Loucy (cell line): Measurements from ENCODE around the gene PTPRN2.

ENCODE experiments used
- H2AFZ ChIP-seq: fragments of 200-600 bp; sonication (generic); 2 replicates; pipeline ENCODE4 v1.6.0; 2016; ENCODE audit warnings: antibody characterized with exemption, mild to moderate bottlenecking, low read length, moderate library complexity
- H3F3A ChIP-seq: fragments of 200-600 bp; 2 replicates; pipeline ENCODE4 v1.6.0; 2016; ENCODE audit warnings: antibody characterized with exemption, low read depth, mild to moderate bottlenecking
- H3K27me3 ChIP-seq: fragments of 200-600 bp; sonication (generic); 2 replicates; pipeline ENCODE4 v1.6.1; 2014; ENCODE audit warnings: low read length, mild to moderate bottlenecking; ENCODE audit not compliant: insufficient read depth, poor library complexity, severe bottlenecking
- H3K36me3 ChIP-seq: fragments of 200-600 bp; sonication (generic); 2 replicates; pipeline ENCODE4 v1.6.1; 2016; ENCODE audit warnings: low read length; ENCODE audit not compliant: insufficient read depth
- H3K4me1 ChIP-seq: fragments of 200-600 bp; sonication (generic); 2 replicates; pipeline ENCODE4 v1.5.1; 2014; ENCODE audit warnings: low read length, mild to moderate bottlenecking; ENCODE audit not compliant: insufficient read depth, poor library complexity, severe bottlenecking
- H3K4me2 ChIP-seq: fragments of 200-600 bp; sonication (generic); 2 replicates; pipeline ENCODE4 v1.6.0; 2014; ENCODE audit warnings: antibody characterized with exemption, low read length, low read depth, mild to moderate bottlenecking; ENCODE audit not compliant: poor library complexity, severe bottlenecking
- H3K4me3 ChIP-seq: fragments of 200-600 bp; sonication (generic); 2 replicates; pipeline ENCODE4 v1.5.1; 2014; ENCODE audit warnings: low read length, mild to moderate bottlenecking, mixed read lengths; ENCODE audit not compliant: poor library complexity, severe bottlenecking
- H3K79me2 ChIP-seq: fragments of 200-600 bp; sonication (generic); 2 replicates; pipeline ENCODE4 v1.6.1; 2014; ENCODE audit warnings: low read length; ENCODE audit not compliant: insufficient read depth
- H3K9ac ChIP-seq: fragments of 200-600 bp; sonication (generic); 2 replicates; pipeline ENCODE4 v1.6.0; 2014; ENCODE audit warnings: mild to moderate bottlenecking, low read depth, low read length, moderate library complexity; ENCODE audit not compliant: poor library complexity, severe bottlenecking
- H3K9me2 ChIP-seq: fragments of 200-600 bp; sonication (generic); replicated peaks from 2 replicates; pipeline ENCODE4 v1.6.1; 2016; ENCODE audit warnings: low read depth, low read length, mixed read lengths
- H3K9me3 ChIP-seq: fragments of 200-600 bp; sonication (generic); 2 replicates; pipeline ENCODE4 v1.6.1; 2014; ENCODE audit warnings: mild to moderate bottlenecking, antibody characterized with exemption, low read length, low read depth; ENCODE audit not compliant: insufficient read depth
- H4K20me1 ChIP-seq: fragments of 200-600 bp; sonication (generic); 2 replicates; pipeline ENCODE4 v1.6.0; 2014; ENCODE audit warnings: antibody characterized with exemption, low read length, mild to moderate bottlenecking; ENCODE audit not compliant: insufficient read depth, poor library complexity, severe bottlenecking
- EZH2phosphoT487 ChIP-seq: fragments of 200-600 bp; IDR thresholded peaks from 2 replicates; pipeline ENCODE4 v1.6.1; 2018; ENCODE audit warnings: antibody characterized with exemption, mild to moderate bottlenecking, moderate library complexity, borderline replicate concordance
- TF ChIP-seq, protein P1 (sequence below): fragments of 200-600 bp; sonication (generic); conservative IDR thresholded peaks from 2 replicates; pipeline ENCODE4 v1.5.1; 2014; ENCODE audit warnings: mild to moderate bottlenecking, antibody characterized with exemption, low read length

PTPRN2 gene

DNA sequence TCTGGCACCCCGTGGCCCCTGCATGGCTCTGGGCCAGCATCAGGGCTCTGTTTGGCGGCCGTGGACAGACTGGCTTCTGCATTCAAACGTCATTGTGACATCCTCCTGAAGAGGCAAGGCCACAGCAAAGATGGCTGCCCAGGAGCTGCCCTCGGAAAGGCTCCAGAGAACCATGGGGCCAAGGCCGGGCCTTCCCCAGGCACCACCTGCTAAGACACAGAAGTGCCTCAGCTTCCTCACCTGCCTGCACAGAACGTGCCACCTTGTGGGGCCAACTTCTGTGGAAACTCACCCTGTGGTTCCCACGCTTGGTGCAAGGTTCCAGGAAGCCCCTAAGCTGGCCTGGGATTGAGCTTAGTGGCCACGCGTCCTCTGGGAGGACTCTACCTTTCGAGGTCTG lies 396.9 kb downstream of the PTPRN2 start:
- Histone ChIP-seq H3K9me2 (no peaks in the 10 kb centered on the region), H3K9ac (no peak overlapping the region), H3K4me3 (no peak overlapping the region), H3K9me3 (peaks cover 20% of the 10 kb centered on the region; the same call in 1 of the 2 replicates), H4K20me1 (no peaks in the 10 kb centered on the region), H3F3A (no peaks in the 10 kb centered on the region), H3K79me2 (no peaks in the 10 kb centered on the region), H3K4me1 (no peaks in the 10 kb centered on the region), H2AFZ (no peak overlapping the region), H3K27me3 (no peaks in the 10 kb centered on the region), H3K4me2 (no peak overlapping the region), H3K36me3 (no peaks in the 10 kb centered on the region)
- TF ChIP-seq, protein P1, sequence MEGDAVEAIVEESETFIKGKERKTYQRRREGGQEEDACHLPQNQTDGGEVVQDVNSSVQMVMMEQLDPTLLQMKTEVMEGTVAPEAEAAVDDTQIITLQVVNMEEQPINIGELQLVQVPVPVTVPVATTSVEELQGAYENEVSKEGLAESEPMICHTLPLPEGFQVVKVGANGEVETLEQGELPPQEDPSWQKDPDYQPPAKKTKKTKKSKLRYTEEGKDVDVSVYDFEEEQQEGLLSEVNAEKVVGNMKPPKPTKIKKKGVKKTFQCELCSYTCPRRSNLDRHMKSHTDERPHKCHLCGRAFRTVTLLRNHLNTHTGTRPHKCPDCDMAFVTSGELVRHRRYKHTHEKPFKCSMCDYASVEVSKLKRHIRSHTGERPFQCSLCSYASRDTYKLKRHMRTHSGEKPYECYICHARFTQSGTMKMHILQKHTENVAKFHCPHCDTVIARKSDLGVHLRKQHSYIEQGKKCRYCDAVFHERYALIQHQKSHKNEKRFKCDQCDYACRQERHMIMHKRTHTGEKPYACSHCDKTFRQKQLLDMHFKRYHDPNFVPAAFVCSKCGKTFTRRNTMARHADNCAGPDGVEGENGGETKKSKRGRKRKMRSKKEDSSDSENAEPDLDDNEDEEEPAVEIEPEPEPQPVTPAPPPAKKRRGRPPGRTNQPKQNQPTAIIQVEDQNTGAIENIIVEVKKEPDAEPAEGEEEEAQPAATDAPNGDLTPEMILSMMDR: no peak
- TF ChIP-seq EZH2phosphoT487: no peak

DNA sequence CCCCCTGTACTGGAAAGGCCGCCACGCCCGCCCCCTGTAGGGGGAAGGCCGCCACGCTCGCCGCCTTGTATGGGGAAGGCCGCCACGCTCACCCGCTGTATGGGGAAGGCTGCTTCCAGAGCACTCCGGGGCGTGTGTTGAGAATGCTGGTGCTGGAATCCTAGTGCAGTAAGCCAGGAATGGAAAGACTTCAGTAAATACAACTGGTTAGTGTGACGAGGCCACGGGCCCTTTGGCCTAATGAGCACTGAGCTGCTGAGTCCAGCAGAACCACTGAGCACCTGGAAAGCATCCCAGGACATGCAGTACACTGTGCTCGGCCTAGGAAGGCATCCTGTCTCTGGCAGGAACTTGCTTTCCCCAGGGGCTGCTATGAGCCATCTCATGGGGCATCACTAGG lies 398.9 kb downstream of the PTPRN2 start:
- Histone ChIP-seq H2AFZ (no peak overlapping the region), H3K4me2 (no peak overlapping the region), H3F3A (no peaks in the 10 kb centered on the region), H3K9me3 (peaks cover 18% of the 10 kb centered on the region; the same call in 1 of the 2 replicates), H3K9ac (no peak overlapping the region), H3K79me2 (no peaks in the 10 kb centered on the region), H3K4me3 (no peak overlapping the region), H3K36me3 (no peaks in the 10 kb centered on the region), H3K4me1 (no peaks in the 10 kb centered on the region), H3K27me3 (no peaks in the 10 kb centered on the region), H4K20me1 (no peaks in the 10 kb centered on the region), H3K9me2 (no peaks in the 10 kb centered on the region)
- TF ChIP-seq EZH2phosphoT487: no peak
- TF ChIP-seq, protein P1: no peak

DNA sequence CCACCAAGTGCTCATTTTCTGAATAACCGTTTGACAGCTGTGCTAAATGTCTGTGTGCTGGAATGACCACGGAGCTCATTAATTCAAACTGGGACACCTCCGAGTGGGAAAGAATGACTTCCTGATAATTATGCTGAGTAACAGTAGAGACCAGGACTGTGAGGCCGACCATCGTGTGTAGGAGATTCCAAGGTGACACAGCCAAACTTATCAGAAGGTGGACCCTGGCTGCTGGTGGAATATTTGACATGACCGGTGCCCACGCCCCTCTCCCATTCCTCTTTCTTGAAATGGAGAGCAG lies 400.0 kb downstream of the PTPRN2 start:
- no peak overlapping the region for H3K4me3 ChIP-seq
- H2AFZ ChIP-seq: no peak overlapping the region
- TF ChIP-seq, protein P1: no peak
- no peak for TF ChIP-seq EZH2phosphoT487
- H4K20me1 ChIP-seq: no peaks in the 10 kb centered on the region
- no peaks in the 10 kb centered on the region for H3K9me2 ChIP-seq
- no peaks in the 10 kb centered on the region for H3F3A ChIP-seq
- H3K9ac ChIP-seq: no peak overlapping the region
- no peaks in the 10 kb centered on the region for H3K4me1 ChIP-seq
- no peaks in the 10 kb centered on the region for H3K79me2 ChIP-seq
- no peaks in the 10 kb centered on the region for H3K36me3 ChIP-seq
- H3K4me2 ChIP-seq: no peak overlapping the region
- H3K27me3 ChIP-seq: no peaks in the 10 kb centered on the region
- H3K9me3 ChIP-seq: peaks cover 18% of the 10 kb centered on the region; the same call in 1 of the 2 replicates
